Measurements from ENCODE around the gene AREG.

The AREG gene

DNA sequence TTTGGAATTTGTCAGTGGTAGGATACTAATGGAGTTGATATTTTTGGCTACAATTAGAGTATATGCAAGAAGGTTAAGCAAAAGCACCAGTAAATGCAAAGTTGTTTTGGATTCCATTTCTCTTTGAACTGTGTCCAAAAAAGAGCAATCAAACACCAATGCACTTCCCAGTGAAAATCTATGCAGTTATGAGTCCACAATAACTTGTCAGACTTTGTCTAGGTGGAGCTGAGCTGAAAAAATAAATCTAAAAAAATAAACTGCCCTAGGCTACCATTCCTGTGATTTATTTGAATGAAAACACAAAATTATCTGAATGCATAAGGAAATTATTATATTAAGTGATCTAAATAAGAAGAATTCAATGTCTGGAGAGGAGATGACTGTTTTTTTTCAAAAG lies 37.0 kb upstream of the AREG start:
- no peak for TF ChIP-seq CTCF (IDR thresholded peaks at IDR 0.05; ENCODE audit: control extremely low read depth, extremely low read depth, low read depth, missing control alignments)
- CTCF ChIA-PET, result no interaction called here
- POLR2A ChIA-PET, result no interaction called here
- no peak for DNase-seq (ENCODE audit: extremely low spot score)

DNA sequence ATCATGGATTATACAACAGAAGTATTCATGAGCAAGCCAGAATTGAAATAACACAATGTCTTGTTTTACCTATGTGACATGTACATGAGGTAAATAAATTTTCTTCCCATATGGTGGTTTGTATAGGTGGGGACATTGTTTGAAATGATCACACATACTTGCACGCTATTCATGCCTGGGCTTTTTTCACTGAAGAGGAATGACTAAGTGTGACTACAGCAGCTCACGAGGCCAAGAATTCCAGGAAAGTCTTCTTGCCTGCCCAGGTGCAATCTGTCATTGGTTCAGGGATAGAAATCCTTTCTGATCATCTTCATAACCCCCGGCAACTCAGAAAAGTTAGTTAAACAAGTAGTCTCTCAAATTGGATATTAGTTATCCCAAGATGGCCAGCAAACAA lies 36.3 kb upstream of the AREG start:
- CTCF ChIA-PET, result no interaction called here

GRCh38 chr4:74410272-74410671 lies 34.7 kb upstream of the AREG start:
- POLR2A ChIA-PET, result no interaction called here
- no peak for DNase-seq (ENCODE audit: extremely low spot score)
- TF ChIP-seq CTCF (IDR thresholded peaks at IDR 0.05; ENCODE audit: control extremely low read depth, extremely low read depth, low read depth, missing control alignments), result no peak
- CTCF ChIA-PET, result interaction anchor here (1.0 to 1.2 kb wide), 2 partner anchors 10 to 11 kb away, joined by 3 to 4 read pairs; no protein-coding TSS in a partner anchor

More for the DNA sequence above, 36.3 kb upstream of the AREG start:
- POLR2A ChIA-PET, result no interaction called here
- TF ChIP-seq CTCF (IDR thresholded peaks at IDR 0.05; ENCODE audit: control extremely low read depth, extremely low read depth, low read depth, missing control alignments), result no peak
- no peak for DNase-seq (ENCODE audit: extremely low spot score)

DNA sequence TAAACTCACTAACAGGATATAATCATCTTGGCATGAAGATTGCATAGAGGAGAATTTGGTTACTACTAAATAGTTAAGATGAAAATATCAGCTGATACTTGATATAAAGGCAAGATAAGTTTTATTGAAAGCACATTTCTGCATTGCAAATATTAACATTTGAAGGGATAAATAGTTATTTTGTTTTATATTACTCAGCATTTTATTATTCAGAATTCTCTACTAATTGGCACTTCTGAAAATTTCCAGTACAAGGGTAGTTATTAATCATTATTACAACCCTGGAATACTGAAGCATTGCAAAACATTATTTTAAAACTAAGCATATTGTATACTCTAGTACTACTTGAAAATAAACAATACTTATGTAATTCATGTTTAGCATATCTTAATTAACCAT lies 32.7 kb upstream of the AREG start:
- ChIA-PET POLR2A (no interaction called here), CTCF (no interaction called here)
- no peak for DNase-seq (ENCODE audit: extremely low spot score)
- TF ChIP-seq CTCF (IDR thresholded peaks at IDR 0.05; ENCODE audit: control extremely low read depth, extremely low read depth, low read depth, missing control alignments), result no peak

- CTCF ChIA-PET, result no interaction called here
- TF ChIP-seq CTCF (IDR thresholded peaks at IDR 0.05; ENCODE audit: control extremely low read depth, extremely low read depth, low read depth, missing control alignments), result no peak
- POLR2A ChIA-PET, result no interaction called here
These were observed 31.7 kb upstream of the AREG start for GRCh38 chr4:74413265-74413664.

GRCh38 chr4:74414149-74414809 lies 30.7 kb upstream of the AREG start:
- CTCF ChIA-PET, result no interaction called here
- no peak for TF ChIP-seq CTCF (IDR thresholded peaks at IDR 0.05; ENCODE audit: control extremely low read depth, extremely low read depth, low read depth, missing control alignments)
- POLR2A ChIA-PET, result no interaction called here
- no peak for DNase-seq (ENCODE audit: extremely low spot score)

More at GRCh38 chr4:74413265-74413664, 31.7 kb upstream of the AREG start:
- DNase-seq (ENCODE audit: extremely low spot score), result no peak

Data from GM10248 (cell line).